HG02610 (cell line): ENCODE results near the gene ABCB8.

Source experiments
- ATAC-seq: cut with Tn5 transposase; IDR thresholded peaks from one replicate; pipeline ENCODE4 v1.9.1; 2021; ENCODE audit warnings: mild to moderate bottlenecking, moderate library complexity; ENCODE audit not compliant: unreplicated experiment

Gene ABCB8

GRCh38 chr7:151069841-151070573 lies 41.8 kb downstream of the ABCB8 start:
- no peak for ATAC-seq

- ATAC-seq = no peak
These were observed 42.3 kb downstream of the ABCB8 start for GRCh38 chr7:151070574-151070960.

- ATAC-seq = no peak
These were observed 43.0 kb downstream of the ABCB8 start for GRCh38 chr7:151071032-151071866.

GRCh38 chr7:151073990-151074389 lies 45.7 kb downstream of the ABCB8 start:
- ATAC-seq = no peak

- ATAC-seq = no peak
These were observed 46.8 kb downstream of the ABCB8 start for GRCh38 chr7:151074817-151075661.

- no peak for ATAC-seq
These were observed 47.4 kb downstream of the ABCB8 start for GRCh38 chr7:151075662-151075971.

- no peak for ATAC-seq
These were observed 47.8 kb downstream of the ABCB8 start for GRCh38 chr7:151075978-151076426.

GRCh38 chr7:151076863-151077704 lies 48.8 kb downstream of the ABCB8 start:
- no peak for ATAC-seq

- ATAC-seq = no peak
These were observed 49.5 kb downstream of the ABCB8 start for GRCh38 chr7:151077705-151078232.

- no peak for ATAC-seq
These were observed 50.2 kb downstream of the ABCB8 start for GRCh38 chr7:151078233-151079040.

- ATAC-seq = no peak
These were observed 51.1 kb downstream of the ABCB8 start for GRCh38 chr7:151079199-151079910.

- ATAC-seq = no peak
These were observed 51.8 kb downstream of the ABCB8 start for GRCh38 chr7:151080067-151080521.

- ATAC-seq = peak; percentile 77
These were observed 52.4 kb downstream of the ABCB8 start, which contains the start of gene FASTK for GRCh38 chr7:151080522-151081169. TSS of gene FASTK (minus strand) at chr7:151080809. CDS start at chr7:151080766, 43 bp downstream.

GRCh38 chr7:151081170-151082101 lies 53.2 kb downstream of the ABCB8 start:
- ATAC-seq = no peak

- ATAC-seq = no peak
These were observed 54.2 kb downstream of the ABCB8 start for GRCh38 chr7:151082141-151083070.
